ENCODE results near the gene ARG2.

Gene ARG2

DNA sequence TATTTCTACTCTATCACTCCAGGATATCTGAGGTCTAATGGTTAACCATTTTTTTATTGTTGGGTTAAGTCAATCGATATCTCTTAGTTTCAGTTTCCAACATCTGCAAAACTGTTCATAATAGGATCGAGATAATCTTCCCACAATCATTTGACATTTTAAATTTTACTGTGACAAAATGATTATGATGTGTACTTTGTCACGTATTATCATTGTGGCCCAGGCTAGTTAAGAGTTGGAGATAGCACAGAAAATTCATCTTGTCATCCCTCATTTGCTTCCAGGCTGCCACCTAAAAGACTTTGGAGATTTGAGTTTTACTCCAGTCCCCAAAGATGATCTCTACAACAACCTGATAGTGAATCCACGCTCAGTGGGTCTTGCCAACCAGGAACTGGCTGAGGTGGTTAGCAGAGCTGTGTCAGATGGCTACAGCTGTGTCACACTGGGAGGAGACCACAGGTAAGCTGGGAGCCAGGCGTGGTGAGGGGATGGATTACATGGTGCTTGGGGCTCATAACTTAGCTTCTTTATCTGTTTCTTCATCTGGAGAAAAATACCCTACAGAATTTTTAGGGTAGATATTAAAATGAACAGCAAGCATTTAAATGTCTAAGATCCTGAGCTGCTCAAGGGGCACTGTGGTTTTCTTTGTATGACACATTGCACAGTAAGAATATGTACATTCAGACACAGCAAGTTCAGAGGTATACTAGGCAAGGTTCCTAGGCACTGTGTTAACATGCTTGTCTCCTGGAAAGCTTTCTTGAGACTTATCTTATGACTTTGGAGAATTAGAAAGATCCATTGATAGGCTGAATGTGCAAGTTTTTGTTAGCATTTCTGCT is 22.4 kb downstream of the ARG2 start:
- Histone ChIP-seq H4K20me1 (no peaks in the 10 kb centered on the region; a peak in 1 of 22 replicates), H3K27me3 (no peaks in the 10 kb centered on the region), H3K36me3 (peaks cover 16 to 46% (median 22%) of the 10 kb centered on the region in 11 experiments), H3K4me3 (no peak overlapping the region), H3K4me2 (no peak overlapping the region), H3K9me3 (replicated peaks in 1 of 11) (no peaks in the 10 kb centered on the region), H3K27ac (no peak overlapping the region), H3K9ac (no peak overlapping the region), H3K4me1 (no peaks in the 10 kb centered on the region)
- no peak for TF ChIP-seq Cebpa-rat (IDR thresholded peaks at IDR 0.05)

DNA sequence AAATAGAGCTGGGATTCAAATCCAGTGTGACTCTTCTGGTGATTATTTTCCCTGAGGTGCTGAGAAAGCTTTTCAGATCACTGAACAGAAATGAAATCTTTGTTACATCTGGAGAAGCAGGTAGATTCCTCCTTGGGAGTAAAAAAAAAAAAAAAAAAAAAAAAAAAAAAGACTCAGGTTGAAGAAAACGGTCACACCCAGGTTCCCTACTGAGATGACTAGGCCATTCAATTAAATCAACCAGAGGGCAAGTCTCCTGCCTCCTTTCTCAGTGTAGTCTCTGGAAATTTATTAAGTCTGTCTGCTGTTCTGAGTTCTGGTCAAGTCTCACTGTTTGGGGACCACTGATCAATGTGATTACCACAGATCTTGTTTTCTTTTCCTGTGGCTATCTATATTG is 24.0 kb downstream of the ARG2 start:
- Histone ChIP-seq H3K27ac (no peak overlapping the region), H3K27me3 (no peaks in the 10 kb centered on the region), H3K4me2 (no peak overlapping the region), H3K9me3 (replicated peaks in 1 of 11) (no peaks in the 10 kb centered on the region), H4K20me1 (no peaks in the 10 kb centered on the region; a peak in 1 of 22 replicates), H3K4me3 (no peak overlapping the region), H3K36me3 (peaks cover 31 to 62% (median 38%) of the 10 kb centered on the region in 11 experiments), H3K4me1 (no peaks in the 10 kb centered on the region), H3K9ac (no peak overlapping the region)
- no peak for TF ChIP-seq Cebpa-rat (IDR thresholded peaks at IDR 0.05)

DNA sequence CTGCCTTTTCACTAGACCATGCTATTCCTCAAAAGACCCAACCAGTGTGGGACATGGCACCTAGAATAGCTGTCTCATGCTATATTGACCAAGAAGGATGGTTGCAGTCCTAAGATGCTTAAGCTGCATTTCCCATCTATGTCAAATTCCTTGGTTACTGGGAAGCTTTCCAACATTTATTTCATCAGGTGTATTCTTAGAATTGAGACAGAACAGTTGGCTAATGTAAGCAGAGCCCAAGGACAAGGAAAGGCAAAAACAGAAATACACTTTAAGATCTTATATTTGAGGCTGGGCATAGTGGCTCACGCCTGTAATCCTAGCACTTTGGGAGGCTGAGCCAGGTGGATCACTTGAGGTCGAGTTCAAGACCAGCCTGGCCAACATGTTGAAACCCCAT is 24.7 kb downstream of the ARG2 start:
- Histone ChIP-seq H3K4me3 (no peak overlapping the region), H3K9me3 (replicated peaks in 1 of 11) (no peaks in the 10 kb centered on the region), H3K4me2 (no peak overlapping the region), H3K36me3 (peaks cover 38 to 70% (median 45%) of the 10 kb centered on the region in 11 experiments), H3K27ac (no peak overlapping the region), H3K4me1 (no peaks in the 10 kb centered on the region), H3K27me3 (no peaks in the 10 kb centered on the region), H3K9ac (no peak overlapping the region), H4K20me1 (no peaks in the 10 kb centered on the region; a peak in 1 of 22 replicates)
- TF ChIP-seq Cebpa-rat (IDR thresholded peaks at IDR 0.05) = no peak

DNA sequence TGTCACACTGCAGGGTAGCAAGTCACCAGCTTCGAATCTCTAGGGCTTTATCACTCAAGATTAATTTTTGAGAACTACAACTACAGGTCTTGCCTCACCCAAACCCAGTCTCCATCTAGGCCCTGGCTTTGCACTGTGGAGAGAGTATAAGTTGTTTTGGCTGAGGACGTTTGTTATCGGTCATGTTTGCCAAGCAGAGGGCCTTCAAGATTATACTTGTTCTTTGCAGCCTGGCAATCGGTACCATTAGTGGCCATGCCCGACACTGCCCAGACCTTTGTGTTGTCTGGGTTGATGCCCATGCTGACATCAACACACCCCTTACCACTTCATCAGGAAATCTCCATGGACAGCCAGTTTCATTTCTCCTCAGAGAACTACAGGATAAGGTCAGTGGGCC is 25.7 kb downstream of the ARG2 start:
- Histone ChIP-seq H3K9ac (no peak overlapping the region), H3K4me2 (no peak overlapping the region), H3K27ac (no peak overlapping the region), H3K27me3 (no peaks in the 10 kb centered on the region), H3K4me3 (no peak overlapping the region), H3K36me3 (peaks cover 48 to 79% (median 55%) of the 10 kb centered on the region in 11 experiments), H3K9me3 (replicated peaks in 1 of 11) (no peaks in the 10 kb centered on the region), H4K20me1 (no peaks in the 10 kb centered on the region; a peak in 1 of 22 replicates), H3K4me1 (no peaks in the 10 kb centered on the region)
- no peak for TF ChIP-seq Cebpa-rat (IDR thresholded peaks at IDR 0.05)

DNA sequence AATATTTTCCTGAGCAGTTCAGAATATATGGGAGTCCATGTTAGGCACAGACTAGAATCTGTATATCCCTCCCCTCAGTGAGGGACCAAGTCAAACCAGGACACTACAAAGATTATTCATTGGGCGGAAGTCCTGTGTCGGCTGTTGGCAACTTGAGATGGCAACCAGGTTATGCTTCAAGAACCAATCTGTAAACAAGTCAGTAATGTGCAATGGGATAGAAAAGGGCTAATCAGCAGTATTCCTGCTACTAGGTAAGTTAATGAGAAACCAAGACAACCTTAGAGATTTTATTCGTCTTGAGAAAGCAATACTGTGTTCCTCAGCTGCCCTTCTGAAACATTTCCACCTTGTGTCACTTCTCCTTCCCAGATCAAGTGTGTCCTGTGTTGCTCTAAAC is 26.4 kb downstream of the ARG2 start:
- Histone ChIP-seq H3K4me1 (no peaks in the 10 kb centered on the region), H3K9me3 (replicated peaks in 1 of 11) (no peaks in the 10 kb centered on the region), H3K27ac (no peak overlapping the region), H3K4me2 (no peak overlapping the region), H3K27me3 (no peaks in the 10 kb centered on the region), H3K9ac (no peak overlapping the region), H3K4me3 (no peak overlapping the region), H4K20me1 (peaks cover 0 to 4% (median 0%) of the 10 kb centered on the region in 11 experiments; a peak in 2 of 22 replicates), H3K36me3 (peaks cover 55 to 87% (median 62%) of the 10 kb centered on the region in 11 experiments)
- no peak for TF ChIP-seq Cebpa-rat (IDR thresholded peaks at IDR 0.05)

DNA sequence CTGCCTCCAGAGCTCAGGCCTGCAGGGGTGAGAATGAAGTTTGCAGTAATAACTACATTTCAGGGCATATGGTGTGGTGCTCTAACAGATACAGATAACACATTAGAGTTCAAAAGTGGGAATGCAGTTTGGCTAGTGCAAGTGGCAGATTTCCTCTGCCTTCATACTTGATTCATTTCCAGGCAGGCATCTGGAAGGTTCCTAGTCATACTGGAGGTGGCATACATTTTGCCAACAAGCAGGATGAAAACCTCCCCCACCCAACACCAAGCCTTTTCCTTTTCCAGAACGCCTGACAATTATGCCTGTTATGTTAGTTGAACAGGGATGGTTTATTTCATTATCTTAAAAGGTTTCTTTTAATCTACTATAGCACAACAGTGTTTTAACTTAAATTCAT is 30.4 kb downstream of the ARG2 start:
- peaks cover 0 to 18% (median 0%) of the 10 kb centered on the region in 11 experiments; a peak in 3 of 22 replicates for H4K20me1 ChIP-seq
- H3K27me3 ChIP-seq = no peaks in the 10 kb centered on the region
- no peaks in the 10 kb centered on the region for H3K4me1 ChIP-seq
- peaks cover 95 to 100% (median 100%) of the 10 kb centered on the region in 11 experiments for H3K36me3 ChIP-seq
- H3K27ac ChIP-seq = no peak overlapping the region
- H3K4me3 ChIP-seq = no peak overlapping the region
- H3K4me2 ChIP-seq = no peak overlapping the region
- H3K9me3 ChIP-seq (replicated peaks in 1 of 11) = no peaks in the 10 kb centered on the region
- no peak for TF ChIP-seq Cebpa-rat (IDR thresholded peaks at IDR 0.05)
- H3K9ac ChIP-seq = no peak overlapping the region

DNA sequence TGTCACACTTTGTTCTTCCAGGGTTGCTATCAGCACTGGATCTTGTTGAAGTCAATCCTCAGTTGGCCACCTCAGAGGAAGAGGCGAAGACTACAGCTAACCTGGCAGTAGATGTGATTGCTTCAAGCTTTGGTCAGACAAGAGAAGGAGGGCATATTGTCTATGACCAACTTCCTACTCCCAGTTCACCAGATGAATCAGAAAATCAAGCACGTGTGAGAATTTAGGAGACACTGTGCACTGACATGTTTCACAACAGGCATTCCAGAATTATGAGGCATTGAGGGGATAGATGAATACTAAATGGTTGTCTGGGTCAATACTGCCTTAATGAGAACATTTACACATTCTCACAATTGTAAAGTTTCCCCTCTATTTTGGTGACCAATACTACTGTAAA is 31.0 kb downstream of the ARG2 start:
- H4K20me1 ChIP-seq = peaks cover 0 to 18% (median 0%) of the 10 kb centered on the region in 11 experiments; a peak in 3 of 22 replicates
- no peaks in the 10 kb centered on the region for H3K4me1 ChIP-seq
- no peak overlapping the region for H3K27ac ChIP-seq
- no peak overlapping the region for H3K9ac ChIP-seq
- no peak overlapping the region for H3K4me2 ChIP-seq
- no peaks in the 10 kb centered on the region for H3K27me3 ChIP-seq
- H3K4me3 ChIP-seq = no peak overlapping the region
- no peak for TF ChIP-seq Cebpa-rat (IDR thresholded peaks at IDR 0.05)
- H3K9me3 ChIP-seq (replicated peaks in 1 of 11) = no peaks in the 10 kb centered on the region
- H3K36me3 ChIP-seq = peaks cover 98 to 100% (median 100%) of the 10 kb centered on the region in 11 experiments

DNA sequence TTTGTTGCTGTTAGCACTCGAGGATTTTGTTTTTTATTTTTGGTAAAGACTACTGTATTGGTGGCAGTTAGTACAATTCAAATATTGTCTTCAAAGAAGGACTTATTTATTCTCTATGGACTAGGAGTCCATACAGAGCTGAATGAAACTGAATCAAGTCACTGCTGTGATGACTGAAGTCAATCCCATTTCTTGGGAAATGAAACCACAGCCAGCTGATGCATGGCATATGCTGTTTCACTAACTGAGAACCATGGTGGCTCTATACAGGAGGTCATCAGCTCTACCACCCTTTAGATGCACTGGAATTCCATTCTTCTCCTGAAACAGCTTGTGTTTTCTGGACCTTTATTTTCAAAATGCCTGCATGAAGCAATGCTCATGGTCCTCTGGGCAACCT is 32.5 kb downstream of the ARG2 start:
- Histone ChIP-seq H3K4me3 (no peak overlapping the region), H3K27ac (no peak overlapping the region), H3K4me2 (no peak overlapping the region), H3K9ac (no peak overlapping the region), H3K27me3 (no peaks in the 10 kb centered on the region), H4K20me1 (peaks cover 0 to 24% (median 3%) of the 10 kb centered on the region in 11 experiments; a peak in 6 of 22 replicates), H3K4me1 (no peaks in the 10 kb centered on the region), H3K36me3 (peaks cover 99 to 100% (median 100%) of the 10 kb centered on the region in 11 experiments), H3K9me3 (replicated peaks in 1 of 11) (no peaks in the 10 kb centered on the region)
- no peak for TF ChIP-seq Cebpa-rat (IDR thresholded peaks at IDR 0.05)

DNA sequence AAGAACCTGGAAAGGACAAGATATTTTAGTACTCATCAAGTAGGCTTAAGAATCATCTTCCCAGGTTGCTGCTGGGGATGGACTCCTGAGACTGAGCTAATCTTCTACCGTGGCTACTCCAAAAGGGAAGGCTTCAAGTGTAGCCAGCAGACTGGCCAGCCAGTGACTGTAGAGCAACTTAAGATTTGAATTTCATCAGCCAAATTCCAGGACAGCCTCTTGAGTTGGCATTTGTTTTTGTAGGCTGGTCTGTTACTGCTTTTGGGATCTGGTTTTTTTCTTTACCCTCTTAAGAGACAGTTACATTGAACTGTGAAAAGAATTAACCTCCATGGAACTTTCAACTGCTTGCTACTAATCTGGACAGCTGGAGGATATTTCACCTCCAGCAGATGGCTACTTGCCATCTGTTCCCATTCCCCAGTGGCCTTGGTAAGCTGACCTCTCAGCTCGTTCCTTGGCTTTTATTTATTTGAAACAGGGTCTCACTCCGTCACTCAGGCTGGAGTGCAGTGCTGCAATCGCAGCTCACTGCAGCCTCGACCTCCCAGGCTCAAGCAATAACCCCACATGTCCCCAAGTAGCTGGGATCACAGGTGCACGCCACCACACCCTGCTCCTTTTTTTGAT is 34.0 kb downstream of the ARG2 start:
- H3K4me1 ChIP-seq = no peaks in the 10 kb centered on the region
- no peaks in the 10 kb centered on the region for H3K27me3 ChIP-seq
- H3K36me3 ChIP-seq = peaks cover 97 to 100% (median 99%) of the 10 kb centered on the region in 11 experiments
- no peak overlapping the region for H3K4me2 ChIP-seq
- H3K9me3 ChIP-seq (replicated peaks in 1 of 11) = no peaks in the 10 kb centered on the region
- no peak overlapping the region for H3K4me3 ChIP-seq
- no peak for TF ChIP-seq Cebpa-rat (IDR thresholded peaks at IDR 0.05)
- no peak overlapping the region for H3K9ac ChIP-seq
- peaks cover 0 to 31% (median 3%) of the 10 kb centered on the region in 11 experiments; a peak in 8 of 22 replicates for H4K20me1 ChIP-seq
- no peak overlapping the region for H3K27ac ChIP-seq

Measured in BLaER1 treated with 17β-estradiol and CSF1 and Interleukin-3, amounts not matched to agents 10 nM and 100 nM (cell line).